ENCODE results near the gene ANKDD1B.

GRCh38 chr5:75668445-75668844 is 57.2 kb downstream of the ANKDD1B start:
- TF ChIP-seq, protein P1, sequence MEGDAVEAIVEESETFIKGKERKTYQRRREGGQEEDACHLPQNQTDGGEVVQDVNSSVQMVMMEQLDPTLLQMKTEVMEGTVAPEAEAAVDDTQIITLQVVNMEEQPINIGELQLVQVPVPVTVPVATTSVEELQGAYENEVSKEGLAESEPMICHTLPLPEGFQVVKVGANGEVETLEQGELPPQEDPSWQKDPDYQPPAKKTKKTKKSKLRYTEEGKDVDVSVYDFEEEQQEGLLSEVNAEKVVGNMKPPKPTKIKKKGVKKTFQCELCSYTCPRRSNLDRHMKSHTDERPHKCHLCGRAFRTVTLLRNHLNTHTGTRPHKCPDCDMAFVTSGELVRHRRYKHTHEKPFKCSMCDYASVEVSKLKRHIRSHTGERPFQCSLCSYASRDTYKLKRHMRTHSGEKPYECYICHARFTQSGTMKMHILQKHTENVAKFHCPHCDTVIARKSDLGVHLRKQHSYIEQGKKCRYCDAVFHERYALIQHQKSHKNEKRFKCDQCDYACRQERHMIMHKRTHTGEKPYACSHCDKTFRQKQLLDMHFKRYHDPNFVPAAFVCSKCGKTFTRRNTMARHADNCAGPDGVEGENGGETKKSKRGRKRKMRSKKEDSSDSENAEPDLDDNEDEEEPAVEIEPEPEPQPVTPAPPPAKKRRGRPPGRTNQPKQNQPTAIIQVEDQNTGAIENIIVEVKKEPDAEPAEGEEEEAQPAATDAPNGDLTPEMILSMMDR (IDR thresholded peaks at IDR 0.05) = no peak
- TF ChIP-seq POLR2AphosphoS5 (IDR thresholded peaks at IDR 0.05; ENCODE audit: insufficient read depth in 1 of 2, low read depth in 1 of 2) = no peak

Data from vagina (tissue), 2 donors.